GM12878 (cell line): ENCODE results near the gene LARGE1. TPM values are rescaled to one million over a fixed set of nuclear protein-coding genes. Genes with fewer than 3 reads are reported as not detected.

Experiments used
- ATAC-seq: fragments of 200-7000 bp; cut with Tn5 transposase; 3 replicates; pipeline ENCODE4 v1.9.1; 2020; ENCODE audit warnings: mild to moderate bottlenecking, moderate library complexity
- BruUV-seq: library from RNA; stranded (reverse); fragments of 400-500 nt; replicated peaks from 2 replicates; lab custom pipeline; 2021; lab: Mats Ljungman, UMichigan
- CTCF ChIA-PET: fragments of 300-600 bp; sonication (Branson Sonifier 250); formaldehyde crosslinking; extraction: SDS; loops from one replicate; lab custom pipeline; 2021; ENCODE audit warnings: inconsistent platforms; lab: Yijun Ruan, JAX
- POLR2A ChIA-PET: fragments of 350-600 bp; formaldehyde crosslinking; extraction: SDS; loops from one replicate; lab custom pipeline; 2021; ENCODE audit warnings: inconsistent platforms; lab: Charles Lee
- RAD21 ChIA-PET: fragments of 300-600 bp; sonication (Branson Sonifier 250); formaldehyde crosslinking; loops from one replicate; lab custom pipeline; 2023; ENCODE audit warnings: antibody characterized with exemption; ENCODE audit not compliant: unreplicated experiment; lab: Charles Lee
- SMC1A ChIA-PET: fragments of 300-600 bp; sonication (Branson Sonifier 250); formaldehyde crosslinking; loops from one replicate; lab custom pipeline; 2023; ENCODE audit not compliant: unreplicated experiment, uncharacterized antibody; lab: Charles Lee
- DNase-seq: peaks from one replicate; pipeline ENCODE4 v3.0.0-alpha.2; 2011; ENCODE audit warnings: low read depth, low spot score
- FAIRE-seq: peaks from 3 replicates; lab custom pipeline; 2011; peaks lifted over from hg19 to GRCh38; lab: Jason Lieb, UNC
- H2AFZ ChIP-seq: 2 replicates; pipeline ENCODE4 v1.6.0; 2011; ENCODE audit warnings: low read depth, low read length, control low read depth; ENCODE audit not compliant: control insufficient read depth
- H3K27ac ChIP-seq: 2 replicates; pipeline ENCODE4 v1.5.1; 2011; ENCODE audit warnings: control low read depth; ENCODE audit not compliant: control insufficient read depth, insufficient read depth
- H3K27me3 ChIP-seq, 2 experiments: replicated peaks in 1 of 2; 2 replicates each; pipeline versions ENCODE4 v1.6.0 to v1.6.1; 2011; ENCODE audit warnings: low read length in 1 of 2; ENCODE audit not compliant: control insufficient read depth in 2 of 2, insufficient read depth in 2 of 2
- H3K36me3 ChIP-seq, 2 experiments: 2 replicates each; pipeline ENCODE4 v1.5.1; 2011; ENCODE audit warnings: low read length in 1 of 2; ENCODE audit not compliant: control insufficient read depth in 2 of 2, insufficient read depth in 2 of 2
- H3K4me1 ChIP-seq: 2 replicates; pipeline ENCODE4 v1.6.1; 2011; ENCODE audit warnings: mild to moderate bottlenecking, low read length, moderate library complexity, mixed read lengths; ENCODE audit not compliant: control insufficient read depth, insufficient read depth
- H3K4me2 ChIP-seq: 2 replicates; pipeline ENCODE4 v1.6.0; 2011; ENCODE audit warnings: control low read depth; ENCODE audit not compliant: control insufficient read depth, insufficient read depth
- H3K4me3 ChIP-seq: fragments of 200-600 bp; sonication (generic); 2 replicates; pipeline ENCODE4 v1.5.1; 2016
- H3K79me2 ChIP-seq: 2 replicates; pipeline ENCODE4 v1.6.0; 2011; ENCODE audit warnings: low read length; ENCODE audit not compliant: control insufficient read depth, insufficient read depth
- H3K9ac ChIP-seq: 2 replicates; pipeline ENCODE4 v1.8.0; 2011; ENCODE audit warnings: low read length, control low read depth, mixed read lengths; ENCODE audit not compliant: control insufficient read depth, insufficient read depth
- H3K9me3 ChIP-seq: replicated peaks from 3 replicates; pipeline ENCODE4 v1.5.1; 2011; ENCODE audit warnings: mild to moderate bottlenecking, low read length; ENCODE audit not compliant: control insufficient read depth, insufficient read depth
- H4K20me1 ChIP-seq: 2 replicates; pipeline ENCODE4 v1.6.0; 2011; ENCODE audit not compliant: control insufficient read depth, insufficient read depth
- BRCA1 ChIP-seq: IDR thresholded peaks from 2 replicates; pipeline ENCODE4 v1.6.1; 2011; ENCODE audit warnings: low read depth, low read length, improper control_type of control experiment
- CBX3 ChIP-seq: fragments of 200-600 bp; sonication (generic); IDR thresholded peaks from 2 replicates; pipeline ENCODE4 v1.6.1; 2016; ENCODE audit warnings: low read depth, borderline replicate concordance
- DPF2 ChIP-seq: fragments of 450-650 bp; IDR thresholded peaks from 2 replicates; pipeline ENCODE4 v1.6.1; 2017; ENCODE audit warnings: mild to moderate bottlenecking
- EZH2 ChIP-seq: IDR thresholded peaks from 2 replicates; pipeline ENCODE4 v1.6.1; 2012; ENCODE audit warnings: low read depth, mild to moderate bottlenecking, control low read depth, inconsistent platforms, low read length, borderline replicate concordance; ENCODE audit not compliant: control insufficient read depth
- GABPA ChIP-seq: IDR thresholded peaks from 2 replicates; pipeline ENCODE4 v1.6.1; 2014; ENCODE audit warnings: antibody characterized with exemption, low read depth, mild to moderate bottlenecking, inconsistent platforms
- JUND ChIP-seq: IDR thresholded peaks from 2 replicates; pipeline ENCODE4 v1.6.1; 2012; ENCODE audit warnings: low read depth, mild to moderate bottlenecking, low read length, improper control_type of control experiment, moderate library complexity
- KDM1A ChIP-seq: fragments of 200-600 bp; sonication (generic); IDR thresholded peaks from 2 replicates; pipeline ENCODE4 v1.6.1; 2016; ENCODE audit warnings: borderline replicate concordance
- MTA3 ChIP-seq: IDR thresholded peaks from 2 replicates; pipeline ENCODE4 v1.6.1; 2012; ENCODE audit warnings: low read length, inconsistent platforms, borderline replicate concordance
- NR2C1 ChIP-seq: fragments of 450-650 bp; IDR thresholded peaks from 2 replicates; pipeline ENCODE4 v1.6.1; 2017; ENCODE audit warnings: antibody characterized with exemption, mild to moderate bottlenecking, moderate library complexity
- NR2C2 ChIP-seq: IDR thresholded peaks from 2 replicates; pipeline ENCODE4 v1.6.1; 2011; ENCODE audit warnings: borderline replicate concordance, low read depth; ENCODE audit not compliant: control insufficient read depth, insufficient read length
- NRF1 ChIP-seq: conservative IDR thresholded peaks from 2 replicates; pipeline ENCODE4 v1.6.1; 2011; ENCODE audit warnings: mild to moderate bottlenecking, low read depth, low read length, improper control_type of control experiment
- RB1 ChIP-seq: fragments of 450-650 bp; formaldehyde crosslinking; IDR thresholded peaks from 2 replicates; pipeline ENCODE4 v1.6.1; 2017; ENCODE audit warnings: mild to moderate bottlenecking, borderline replicate concordance
- RCOR1 ChIP-seq: conservative IDR thresholded peaks from 2 replicates; pipeline ENCODE4 v1.6.1; 2012; ENCODE audit warnings: low read depth, low read length, improper control_type of control experiment
- SMAD5 ChIP-seq: IDR thresholded peaks from 2 replicates; pipeline ENCODE4 v1.6.1; 2016; ENCODE audit warnings: antibody characterized with exemption, low read depth
- SMC3 ChIP-seq: IDR thresholded peaks from 2 replicates; pipeline ENCODE4 v1.6.1; 2011; ENCODE audit warnings: low read length, improper control_type of control experiment, borderline replicate concordance
- SREBF1 ChIP-seq: IDR thresholded peaks from 2 replicates; pipeline ENCODE4 v1.6.1; 2012; ENCODE audit warnings: mild to moderate bottlenecking, low read length
- SRF ChIP-seq, 2 experiments: IDR thresholded peaks; 2 replicates each; pipeline ENCODE4 v1.6.1; 2011; ENCODE audit warnings: low read depth in 2 of 2, low read length in 2 of 2, mild to moderate bottlenecking in 1 of 2, moderate library complexity in 1 of 2
- YY1 ChIP-seq: IDR thresholded peaks from 2 replicates; pipeline ENCODE4 v1.6.1; 2011; ENCODE audit warnings: low read depth, mild to moderate bottlenecking, low read length
- WGBS: methylation state at CpG from one replicate; pipeline ENCODE4 v1.1.6; 2016; ENCODE audit warnings: low lambda C conversion rate; ENCODE audit not compliant: insufficient replicate concordance, insufficient coverage; ENCODE audit errors: missing lambda C conversion rate; 5-methylcytosine and 5-hydroxymethylcytosine counted together
- in situ Hi-C: fragments of 300-500 bp; cut with MboI; formaldehyde crosslinking; loops from 9 replicates; pipeline ENCODE4 v1.14.3; 2018; ENCODE audit warnings: mixed read lengths
- intact Hi-C: fragments of 100-400 bp; cut with micrococcal nuclease; formaldehyde crosslinking; loops from one replicate; pipeline ENCODE4 v1.14.2; 2022; ENCODE audit not compliant: unreplicated experiment
- polyA plus RNA-seq, 11 experiments: library from polyadenylated mRNA; depleted of rRNA in 4 of 11; unstranded in 6 of 11; stranded (reverse) in 5 of 11; fragments of >200 nt; fragmentation: Nextera tagmentation in 4 of 11; fragmentation: Illumina TruSeq in 1 of 11; extraction: Ambion mirVana in 4 of 11; extraction: Trizol in 1 of 11; gene quantifications; 1 replicate in 1 of 11; 2 replicates in 10 of 11; pipeline versions ENCODE4 v1.2.1 to v1.2.3, GENCODE V29; 2011 to 2016; ENCODE audit warnings: inconsistent platforms in 2 of 11, missing spikeins in 2 of 11, low read depth in 1 of 11
- total RNA-seq, 4 experiments: library from RNA; depleted of rRNA in 3 of 4; stranded (reverse); fragments of >200 nt in 3 of 4; fragmentation: Illumina TruSeq in 1 of 4; extraction: Trizol in 1 of 4; gene quantifications; 2 replicates each; pipeline versions ENCODE4 v1.2.1 to v1.2.3, GENCODE V29; 2013 to 2021
- TF ChIP-seq, protein P1 (sequence below): fragments of 150-350 bp; IDR thresholded peaks from 2 replicates; pipeline ENCODE4 v1.6.1; 2016; ENCODE audit warnings: low read depth, low read length

Gene LARGE1
- total and polyA plus RNA-seq, 10 of the 15 experiments (the other 5 are each of a cell fraction or from before 2014, with no cell fraction given) = 3.2 to 41.4 (median 17.3) TPM

- TF ChIP-seq, protein P1, sequence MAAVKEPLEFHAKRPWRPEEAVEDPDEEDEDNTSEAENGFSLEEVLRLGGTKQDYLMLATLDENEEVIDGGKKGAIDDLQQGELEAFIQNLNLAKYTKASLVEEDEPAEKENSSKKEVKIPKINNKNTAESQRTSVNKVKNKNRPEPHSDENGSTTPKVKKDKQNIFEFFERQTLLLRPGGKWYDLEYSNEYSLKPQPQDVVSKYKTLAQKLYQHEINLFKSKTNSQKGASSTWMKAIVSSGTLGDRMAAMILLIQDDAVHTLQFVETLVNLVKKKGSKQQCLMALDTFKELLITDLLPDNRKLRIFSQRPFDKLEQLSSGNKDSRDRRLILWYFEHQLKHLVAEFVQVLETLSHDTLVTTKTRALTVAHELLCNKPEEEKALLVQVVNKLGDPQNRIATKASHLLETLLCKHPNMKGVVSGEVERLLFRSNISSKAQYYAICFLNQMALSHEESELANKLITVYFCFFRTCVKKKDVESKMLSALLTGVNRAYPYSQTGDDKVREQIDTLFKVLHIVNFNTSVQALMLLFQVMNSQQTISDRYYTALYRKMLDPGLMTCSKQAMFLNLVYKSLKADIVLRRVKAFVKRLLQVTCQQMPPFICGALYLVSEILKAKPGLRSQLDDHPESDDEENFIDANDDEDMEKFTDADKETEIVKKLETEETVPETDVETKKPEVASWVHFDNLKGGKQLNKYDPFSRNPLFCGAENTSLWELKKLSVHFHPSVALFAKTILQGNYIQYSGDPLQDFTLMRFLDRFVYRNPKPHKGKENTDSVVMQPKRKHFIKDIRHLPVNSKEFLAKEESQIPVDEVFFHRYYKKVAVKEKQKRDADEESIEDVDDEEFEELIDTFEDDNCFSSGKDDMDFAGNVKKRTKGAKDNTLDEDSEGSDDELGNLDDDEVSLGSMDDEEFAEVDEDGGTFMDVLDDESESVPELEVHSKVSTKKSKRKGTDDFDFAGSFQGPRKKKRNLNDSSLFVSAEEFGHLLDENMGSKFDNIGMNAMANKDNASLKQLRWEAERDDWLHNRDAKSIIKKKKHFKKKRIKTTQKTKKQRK = no peak
- TF ChIP-seq DPF2 = no peak
These were observed 46.6 kb downstream of the LARGE1 start (continued) for GRCh38 chr22:33873666-33874065.

GRCh38 chr22:33873186-33873585 is 47.1 kb downstream of the LARGE1 start:
- RAD21 ChIA-PET = no interaction called here
- FAIRE-seq (no peak), ATAC-seq (no peak), DNase-seq (no peak)
- TF ChIP-seq GABPA (no peak), JUND (no peak), NR2C1 (no peak), KDM1A (no peak), YY1 (no peak), NR2C2 (no peak), SMAD5 (no peak), SRF (IDR thresholded peaks at IDR 0.05; ENCODE audit: low read depth in 2 of 2, low read length in 2 of 2) (no peak), RB1 (no peak), NRF1 (no peak), RCOR1 (no peak), CBX3 (no peak), BRCA1 (no peak), MTA3 (no peak), EZH2 (no peak), SMC3 (no peak), SREBF1 (no peak)
- TF ChIP-seq, protein P1 = no peak
- WGBS = 79% methylated on average over 14 of the region's 14 CpGs
- no TSS peak for BruUV-seq
- peaks cover 2% of the 10 kb centered on the region for H3K79me2 ChIP-seq
- no peaks in the 10 kb centered on the region for H3K36me3 ChIP-seq
- H3K9ac ChIP-seq = no peak overlapping the region
- no peak overlapping the region for H3K4me2 ChIP-seq
- in situ Hi-C loops (no loop called here), intact Hi-C loops (no loop called here)
- peaks cover 5% of the 10 kb centered on the region for H3K4me1 ChIP-seq
- H3K4me3 ChIP-seq = no peak overlapping the region
- no peak overlapping the region for H3K27ac ChIP-seq
- POLR2A ChIA-PET = no interaction called here
- SMC1A ChIA-PET = interaction anchor here (0.8 to 1.2 kb wide), 2 partner anchors 16 to 24 kb away, joined by 3 to 4 read pairs; no protein-coding TSS in a partner anchor
- no peaks in the 10 kb centered on the region for H3K9me3 ChIP-seq
- no peaks in the 10 kb centered on the region for H3K27me3 ChIP-seq
- CTCF ChIA-PET = interaction anchor here (1.2 kb wide), 1 partner anchor 46 kb away, joined by 3 read pairs; no protein-coding TSS in a partner anchor
- H2AFZ ChIP-seq = no peak overlapping the region
- H4K20me1 ChIP-seq = no peaks in the 10 kb centered on the region
